GM12874 (cell line): Measurements from ENCODE around the gene SH3GL2.

Source experiments
- TF ChIP-seq, protein P1 (sequence below): IDR thresholded peaks from 2 replicates; pipeline ENCODE4 v1.5.1; 2011; ENCODE audit warnings: low read depth, mild to moderate bottlenecking, control low read depth, low read length, moderate library complexity; ENCODE audit not compliant: insufficient read depth

SH3GL2 gene

DNA sequence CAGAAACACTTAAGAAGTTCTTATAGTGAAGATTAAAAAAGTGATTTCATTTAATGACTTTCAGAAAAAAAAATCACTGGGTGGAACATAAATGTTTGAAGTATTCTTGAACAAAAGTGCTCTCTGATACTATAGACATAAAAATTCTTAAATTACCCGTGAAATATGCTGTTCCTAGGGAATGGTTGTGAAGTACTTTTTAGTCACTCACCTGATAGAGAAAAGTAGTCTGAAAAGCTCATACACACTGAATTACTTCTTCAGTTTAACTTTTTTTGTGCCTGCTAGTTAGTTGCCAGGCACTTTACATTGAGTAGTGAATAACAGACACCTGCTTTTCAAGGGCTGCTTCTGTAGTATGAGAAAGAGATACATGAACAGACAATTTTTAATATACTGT lies 78.0 kb downstream of the SH3GL2 start:
- TF ChIP-seq, protein P1, sequence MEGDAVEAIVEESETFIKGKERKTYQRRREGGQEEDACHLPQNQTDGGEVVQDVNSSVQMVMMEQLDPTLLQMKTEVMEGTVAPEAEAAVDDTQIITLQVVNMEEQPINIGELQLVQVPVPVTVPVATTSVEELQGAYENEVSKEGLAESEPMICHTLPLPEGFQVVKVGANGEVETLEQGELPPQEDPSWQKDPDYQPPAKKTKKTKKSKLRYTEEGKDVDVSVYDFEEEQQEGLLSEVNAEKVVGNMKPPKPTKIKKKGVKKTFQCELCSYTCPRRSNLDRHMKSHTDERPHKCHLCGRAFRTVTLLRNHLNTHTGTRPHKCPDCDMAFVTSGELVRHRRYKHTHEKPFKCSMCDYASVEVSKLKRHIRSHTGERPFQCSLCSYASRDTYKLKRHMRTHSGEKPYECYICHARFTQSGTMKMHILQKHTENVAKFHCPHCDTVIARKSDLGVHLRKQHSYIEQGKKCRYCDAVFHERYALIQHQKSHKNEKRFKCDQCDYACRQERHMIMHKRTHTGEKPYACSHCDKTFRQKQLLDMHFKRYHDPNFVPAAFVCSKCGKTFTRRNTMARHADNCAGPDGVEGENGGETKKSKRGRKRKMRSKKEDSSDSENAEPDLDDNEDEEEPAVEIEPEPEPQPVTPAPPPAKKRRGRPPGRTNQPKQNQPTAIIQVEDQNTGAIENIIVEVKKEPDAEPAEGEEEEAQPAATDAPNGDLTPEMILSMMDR: no peak

DNA sequence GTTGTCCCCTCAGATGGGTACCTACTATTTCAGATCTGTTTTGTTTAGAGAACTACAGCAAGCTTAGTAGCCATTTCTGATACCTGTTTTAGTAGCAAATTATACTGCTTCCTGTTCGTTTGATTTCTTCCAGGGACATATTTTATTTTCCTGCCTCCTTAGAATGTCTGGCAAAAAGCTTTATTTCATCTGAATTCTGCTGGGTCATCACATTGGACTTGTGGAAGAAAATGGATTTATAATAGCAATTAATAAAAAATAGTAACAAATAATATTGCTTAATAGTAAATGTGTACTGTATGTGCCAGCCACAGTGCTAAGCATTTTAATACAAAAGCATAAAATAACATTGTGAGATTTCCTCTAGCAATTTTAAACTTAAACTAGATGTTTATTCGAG lies 79.4 kb downstream of the SH3GL2 start:
- TF ChIP-seq, protein P1: no peak

DNA sequence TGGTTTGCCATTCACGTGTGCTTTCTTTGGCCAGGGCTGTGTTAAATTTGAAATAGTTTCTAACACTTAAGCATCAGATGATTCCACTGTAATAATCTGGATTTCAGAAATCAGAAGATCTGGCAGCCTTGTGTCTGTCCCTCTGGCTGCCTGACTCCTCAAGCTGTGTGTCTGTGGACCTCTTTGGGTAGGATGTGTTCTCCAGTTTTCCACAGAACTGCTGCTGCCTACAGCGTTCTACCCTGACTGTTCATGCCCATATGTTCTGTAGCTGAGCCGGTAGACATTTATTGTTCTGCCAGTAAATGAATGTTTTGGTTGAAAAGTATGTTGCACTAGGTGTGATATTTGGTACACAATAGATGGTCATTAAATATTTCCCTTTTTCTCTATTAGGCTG lies 81.3 kb downstream of the SH3GL2 start:
- TF ChIP-seq, protein P1: no peak

- TF ChIP-seq, protein P1: no peak
Observed at GRCh38 chr9:17665450-17665849, 86.6 kb downstream of the SH3GL2 start.

DNA sequence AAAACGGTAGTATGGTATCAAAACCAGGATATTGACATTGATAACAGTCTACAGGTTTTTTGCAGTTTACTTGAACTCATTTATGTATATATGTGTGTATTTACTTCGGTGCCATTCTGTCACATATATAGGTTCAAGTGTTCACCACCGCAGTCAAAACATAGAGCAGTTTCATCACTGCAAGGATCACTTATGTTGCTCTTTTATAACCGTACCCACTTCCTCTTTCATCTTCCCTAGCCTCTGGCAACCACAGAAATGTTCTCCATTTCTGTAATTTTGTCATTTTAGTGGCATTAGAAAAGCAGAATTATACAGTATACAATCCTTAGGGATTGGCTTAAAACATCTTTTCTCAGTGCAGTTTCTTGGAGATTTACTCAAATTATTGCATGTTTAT lies 90.3 kb downstream of the SH3GL2 start:
- TF ChIP-seq, protein P1: no peak

DNA sequence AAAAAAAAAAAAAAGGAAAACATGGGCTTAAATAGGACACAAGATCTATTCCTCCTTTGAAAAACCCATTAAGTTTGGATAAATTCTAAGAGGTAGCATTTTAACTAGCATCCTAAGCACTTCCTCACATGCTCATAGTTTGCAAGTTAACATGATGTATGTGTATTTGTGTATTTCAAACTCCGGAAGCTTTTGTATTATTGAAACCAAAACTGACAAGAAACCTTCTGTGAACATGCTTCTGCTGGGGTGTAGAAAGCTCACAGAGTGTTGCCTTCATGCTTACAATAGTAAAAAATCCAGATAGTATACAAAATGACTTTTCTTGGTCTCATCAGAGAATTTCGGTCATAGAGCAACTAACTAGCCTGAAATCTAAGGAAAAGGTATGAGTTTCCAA lies 103.8 kb downstream of the SH3GL2 start:
- TF ChIP-seq, protein P1: no peak

DNA sequence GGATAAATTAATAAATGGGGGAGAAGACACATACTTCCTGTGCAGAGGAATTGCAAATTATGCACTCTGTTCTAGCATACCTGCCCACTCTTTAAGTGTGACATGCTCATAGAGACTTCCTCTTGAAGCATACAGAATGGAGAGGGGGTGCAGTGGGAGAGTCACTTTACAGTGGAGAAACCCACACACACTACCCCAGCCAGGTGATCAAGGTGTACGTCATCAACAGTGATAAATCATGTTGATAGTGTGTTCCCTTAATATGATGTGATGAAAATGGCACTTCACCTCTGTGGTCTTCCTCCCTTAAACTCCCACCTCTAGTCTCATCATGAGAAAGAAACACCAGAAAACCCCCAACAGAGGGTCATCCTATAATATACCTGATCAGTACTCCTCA lies 110.0 kb downstream of the SH3GL2 start:
- TF ChIP-seq, protein P1: no peak

DNA sequence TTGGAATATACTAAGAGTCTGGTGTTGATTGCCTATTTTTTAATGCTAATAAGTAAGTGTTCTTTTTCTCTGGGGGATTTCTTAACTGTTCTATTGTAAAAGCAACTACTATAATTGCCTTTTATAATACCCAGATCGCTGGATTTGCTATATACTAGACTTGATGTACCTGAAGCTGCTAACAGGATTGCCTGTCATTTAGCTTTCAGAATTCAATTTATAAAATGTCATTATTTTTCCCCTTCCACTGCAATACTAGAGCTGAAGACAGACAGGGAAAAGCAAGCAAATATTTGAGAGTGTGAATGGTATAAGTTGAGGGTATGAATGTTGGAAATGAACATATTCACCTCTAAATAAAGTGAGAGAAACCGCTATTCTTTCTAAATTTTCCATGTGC lies 115.5 kb downstream of the SH3GL2 start:
- TF ChIP-seq, protein P1: no peak
